Endothelial cell of umbilical vein (primary cell): ENCODE data around the gene BRPF1. TPM values are rescaled to one million over a fixed set of nuclear protein-coding genes. Genes with fewer than 3 reads are reported as not detected.

Experiments used
- BruUV-seq: library from RNA; stranded (reverse); fragments of 400-500 nt; replicated peaks from 2 replicates; lab custom pipeline; 2021; lab: Mats Ljungman, UMichigan
- CTCF ChIA-PET: fragments of 300-600, 350-600 bp; sonication (Branson Sonifier 250); formaldehyde crosslinking; loops from one replicate; lab custom pipeline; 2021; ENCODE audit warnings: antibody characterized with exemption, inconsistent platforms; lab: Charles Lee
- POLR2A ChIA-PET: fragments of 300-600, 350-600 bp; sonication (Branson Sonifier 250); formaldehyde crosslinking; loops from one replicate; lab custom pipeline; 2021; ENCODE audit warnings: antibody characterized with exemption, inconsistent platforms; lab: Charles Lee
- DNase-seq: peaks from one replicate; pipeline ENCODE4 v3.0.0-alpha.2; 2011; ENCODE audit warnings: low read depth, low spot score
- FAIRE-seq: peaks from 2 replicates; lab custom pipeline; 2011; peaks lifted over from hg19 to GRCh38; lab: Jason Lieb, UNC
- H2AFZ ChIP-seq: 2 replicates; pipeline ENCODE4 v1.6.0; 2012; ENCODE audit warnings: low read depth, low read length, control low read depth, inconsistent platforms
- H3K27ac ChIP-seq: 2 replicates; pipeline ENCODE4 v1.5.1; 2011; ENCODE audit warnings: low read depth, mild to moderate bottlenecking, control low read depth, low read length, moderate library complexity; ENCODE audit not compliant: insufficient read depth
- H3K27me3 ChIP-seq, 2 experiments: 2 replicates each; pipeline versions ENCODE4 v1.6.0 to v1.6.1; 2011; ENCODE audit warnings: low read length in 2 of 2, mixed read lengths in 1 of 2; ENCODE audit not compliant: control insufficient read depth in 2 of 2, insufficient read depth in 2 of 2
- H3K36me3 ChIP-seq, 2 experiments: 2 replicates in 1 of 2; 3 replicates in 1 of 2; pipeline ENCODE4 v1.5.1; 2011; ENCODE audit warnings: low read length in 2 of 2, mild to moderate bottlenecking in 1 of 2, moderate library complexity in 1 of 2; ENCODE audit not compliant: control insufficient read depth in 2 of 2, insufficient read depth in 2 of 2; ENCODE audit errors: extremely low read depth in 1 of 2
- H3K4me1 ChIP-seq: 3 replicates; pipeline ENCODE4 v1.5.1; 2011; ENCODE audit warnings: mild to moderate bottlenecking, low read length; ENCODE audit not compliant: control insufficient read depth, insufficient read depth; ENCODE audit errors: extremely low read depth
- H3K4me2 ChIP-seq: 2 replicates; pipeline ENCODE4 v1.6.1; 2011; ENCODE audit warnings: low read length, control low read depth, mixed read lengths; ENCODE audit not compliant: insufficient read depth
- H3K4me3 ChIP-seq, 3 experiments: fragments of 200-600 bp in 1 of 3; sonication (generic), shearing (Covaris generic) in 1 of 3; replicated peaks in 1 of 3; 2 replicates each; pipeline ENCODE4 v1.5.1; 2011 to 2016; ENCODE audit warnings: control low read depth in 3 of 3, low read length in 3 of 3, mild to moderate bottlenecking in 2 of 3, inconsistent platforms in 1 of 3, low read depth in 1 of 3, moderate library complexity in 1 of 3; ENCODE audit not compliant: insufficient read depth in 1 of 3
- H3K79me2 ChIP-seq: 2 replicates; pipeline ENCODE4 v1.6.0; 2012; ENCODE audit warnings: low read length, inconsistent platforms; ENCODE audit not compliant: control insufficient read depth, insufficient read depth
- H3K9ac ChIP-seq: replicated peaks from 2 replicates; pipeline ENCODE3; 2011; ENCODE audit warnings: low read length, control low read depth; ENCODE audit not compliant: insufficient read depth; ENCODE audit errors: extremely low read depth
- H3K9me1 ChIP-seq: replicated peaks from 3 replicates; pipeline ENCODE4 v1.6.0; 2011; ENCODE audit warnings: mild to moderate bottlenecking, low read length; ENCODE audit not compliant: control insufficient read depth, insufficient read depth; ENCODE audit errors: extremely low read depth
- H3K9me3 ChIP-seq: replicated peaks from 2 replicates; pipeline ENCODE4 v1.5.1; 2012; ENCODE audit warnings: low read length, inconsistent platforms; ENCODE audit not compliant: control insufficient read depth, insufficient read depth
- H4K20me1 ChIP-seq: replicated peaks from 2 replicates; pipeline ENCODE3; 2011; ENCODE audit warnings: mild to moderate bottlenecking, low read length; ENCODE audit not compliant: control insufficient read depth, insufficient read depth; ENCODE audit errors: extremely low read depth
- EZH2 ChIP-seq: IDR thresholded peaks from 2 replicates; pipeline ENCODE4 v1.6.1; 2012; ENCODE audit warnings: borderline replicate concordance, low read depth, mild to moderate bottlenecking, moderate library complexity, low read length, inconsistent platforms; ENCODE audit not compliant: severe bottlenecking
- FOS ChIP-seq: IDR thresholded peaks from 2 replicates; pipeline ENCODE4 v1.6.1; 2011; ENCODE audit warnings: mild to moderate bottlenecking, low read length, moderate library complexity, borderline replicate concordance; ENCODE audit not compliant: insufficient read depth
- JUN ChIP-seq: IDR thresholded peaks from 2 replicates; pipeline ENCODE4 v1.6.1; 2011; ENCODE audit warnings: borderline replicate concordance, low read depth; ENCODE audit not compliant: insufficient read length, insufficient read depth
- MYC ChIP-seq: IDR thresholded peaks from one replicate; pipeline ENCODE4 v1.6.1; 2011; ENCODE audit warnings: mild to moderate bottlenecking, low read depth, low read length
- POLR2A ChIP-seq: IDR thresholded peaks from 2 replicates; pipeline ENCODE4 v1.6.1; 2012; ENCODE audit warnings: low read depth, mild to moderate bottlenecking, control low read depth, low read length
- dilution Hi-C: fragments of 300-500 bp; cut with MboI; formaldehyde crosslinking; loops from one replicate; pipeline ENCODE4 v1.15.0; 2019; ENCODE audit warnings: low sequenced_read_pairs; ENCODE audit not compliant: extremely low pct_ligation_motif_present
- intact Hi-C: fragments of 100-400 bp; cut with micrococcal nuclease; formaldehyde crosslinking; loops from one replicate; pipeline ENCODE4 v1.10.0; 2022
- polyA plus RNA-seq, 4 experiments: library from polyadenylated mRNA; depleted of rRNA in 3 of 4; stranded (reverse) in 3 of 4; unstranded in 1 of 4; fragments of >200 nt; gene quantifications; 2 replicates each; pipeline versions ENCODE4 v1.2.1 to v1.2.3, GENCODE V29; 2011 to 2012; ENCODE audit warnings: missing spikeins in 1 of 4
- total RNA-seq: library from RNA; stranded (reverse); gene quantifications from 2 replicates; pipeline ENCODE4 v1.2.3, GENCODE V29; 2021
- TF ChIP-seq, protein P1 (sequence below), 2 donors: IDR thresholded peaks; 1 replicate in 1 of 2; 2 replicates in 1 of 2; pipeline ENCODE4 v1.5.1; 2011; ENCODE audit warnings: low read length in 2 of 2, mild to moderate bottlenecking in 2 of 2, moderate library complexity in 2 of 2, control low read depth in 1 of 2, inconsistent platforms in 1 of 2, low read depth in 1 of 2; ENCODE audit not compliant: insufficient read depth in 1 of 2; ENCODE audit errors: extremely low read depth in 1 of 2
- TF ChIP-seq, protein P2 (sequence below): IDR thresholded peaks from 2 replicates; pipeline ENCODE4 v1.6.1; 2011; ENCODE audit not compliant: insufficient read depth, insufficient read length

The BRPF1 gene
- total and polyA plus RNA-seq, 2 donors (not counting 3 experiments of a cell fraction or from before 2014, with no cell fraction given) = 12.5 to 26.2 TPM

DNA sequence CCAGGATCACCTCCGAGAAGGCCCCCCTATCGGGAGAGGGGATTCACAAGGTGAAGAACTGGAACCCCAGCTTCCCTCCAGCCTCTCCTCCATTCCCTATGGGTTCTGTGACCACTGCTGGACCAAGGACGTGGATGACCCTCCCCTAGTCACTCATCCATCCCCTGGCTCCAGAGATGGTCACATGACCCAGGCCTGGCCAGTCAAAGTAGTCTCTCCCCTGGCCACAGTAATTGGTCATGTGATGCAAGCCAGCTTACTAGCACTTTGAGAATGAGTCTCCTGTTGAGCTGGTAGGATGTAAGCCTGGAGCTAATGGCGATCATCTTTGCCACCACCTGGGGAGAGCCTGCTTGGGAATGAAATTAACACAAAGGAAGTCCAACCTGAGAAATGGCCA lies 34.3 kb downstream of the BRPF1 start:
- intact Hi-C loops = no loop called here
- DNase-seq (no peak), FAIRE-seq (no peak)
- H3K4me3 ChIP-seq = no peak overlapping the region
- BruUV-seq = no TSS peak
- H3K9me3 ChIP-seq = no peaks in the 10 kb centered on the region
- no peak overlapping the region for H3K4me2 ChIP-seq
- dilution Hi-C loops = no loop called here
- H3K79me2 ChIP-seq = peaks cover 6% of the 10 kb centered on the region
- no peaks in the 10 kb centered on the region for H3K27me3 ChIP-seq
- no peak overlapping the region for H2AFZ ChIP-seq
- H3K4me1 ChIP-seq = peaks cover 18% of the 10 kb centered on the region
- ChIA-PET CTCF (no interaction called here), POLR2A (no interaction called here)
- H3K9me1 ChIP-seq = no peaks in the 10 kb centered on the region
- TF ChIP-seq, protein P1, sequence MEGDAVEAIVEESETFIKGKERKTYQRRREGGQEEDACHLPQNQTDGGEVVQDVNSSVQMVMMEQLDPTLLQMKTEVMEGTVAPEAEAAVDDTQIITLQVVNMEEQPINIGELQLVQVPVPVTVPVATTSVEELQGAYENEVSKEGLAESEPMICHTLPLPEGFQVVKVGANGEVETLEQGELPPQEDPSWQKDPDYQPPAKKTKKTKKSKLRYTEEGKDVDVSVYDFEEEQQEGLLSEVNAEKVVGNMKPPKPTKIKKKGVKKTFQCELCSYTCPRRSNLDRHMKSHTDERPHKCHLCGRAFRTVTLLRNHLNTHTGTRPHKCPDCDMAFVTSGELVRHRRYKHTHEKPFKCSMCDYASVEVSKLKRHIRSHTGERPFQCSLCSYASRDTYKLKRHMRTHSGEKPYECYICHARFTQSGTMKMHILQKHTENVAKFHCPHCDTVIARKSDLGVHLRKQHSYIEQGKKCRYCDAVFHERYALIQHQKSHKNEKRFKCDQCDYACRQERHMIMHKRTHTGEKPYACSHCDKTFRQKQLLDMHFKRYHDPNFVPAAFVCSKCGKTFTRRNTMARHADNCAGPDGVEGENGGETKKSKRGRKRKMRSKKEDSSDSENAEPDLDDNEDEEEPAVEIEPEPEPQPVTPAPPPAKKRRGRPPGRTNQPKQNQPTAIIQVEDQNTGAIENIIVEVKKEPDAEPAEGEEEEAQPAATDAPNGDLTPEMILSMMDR (IDR thresholded peaks at IDR 0.05; ENCODE audit: extremely low read depth in 1 of 2, insufficient read depth in 1 of 2, low read depth in 1 of 2, low read length in 2 of 2) = no peak
- TF ChIP-seq MYC (no peak), POLR2A (no peak), FOS (no peak), EZH2 (no peak)
- TF ChIP-seq, protein P2, sequence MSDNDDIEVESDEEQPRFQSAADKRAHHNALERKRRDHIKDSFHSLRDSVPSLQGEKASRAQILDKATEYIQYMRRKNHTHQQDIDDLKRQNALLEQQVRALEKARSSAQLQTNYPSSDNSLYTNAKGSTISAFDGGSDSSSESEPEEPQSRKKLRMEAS = no peak
- peaks cover 0 to 5% of the 10 kb centered on the region in 2 experiments for H3K36me3 ChIP-seq
- no peak overlapping the region for H3K27ac ChIP-seq
- no peak overlapping the region for H3K9ac ChIP-seq
- no peaks in the 10 kb centered on the region for H4K20me1 ChIP-seq

DNA sequence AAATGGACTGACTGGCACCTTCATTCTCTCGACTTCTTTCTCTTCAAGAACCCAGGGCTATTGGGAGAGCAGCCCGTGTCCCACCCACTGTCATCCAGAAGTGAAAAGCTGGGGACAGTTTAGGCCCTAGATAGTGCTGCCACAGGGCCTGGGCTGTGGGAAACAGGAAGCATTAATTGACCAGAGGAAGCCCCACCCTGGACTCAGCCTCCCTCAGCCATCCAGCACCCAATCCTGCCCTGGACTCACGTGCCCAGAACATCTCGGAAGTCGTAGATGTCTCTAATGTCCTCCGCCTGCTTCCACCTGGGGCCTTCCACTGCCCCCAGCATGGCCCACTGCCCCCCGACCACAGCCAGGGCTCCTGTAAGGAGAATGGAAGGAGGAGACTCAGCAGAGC lies 35.9 kb downstream of the BRPF1 start:
- Histone ChIP-seq H3K79me2 (peaks cover 6% of the 10 kb centered on the region), H2AFZ (no peak overlapping the region), H3K4me1 (peaks cover 18% of the 10 kb centered on the region), H3K4me2 (no peak overlapping the region), H3K4me3 (no peak overlapping the region), H4K20me1 (no peaks in the 10 kb centered on the region), H3K36me3 (peaks cover 0 to 2% of the 10 kb centered on the region in 2 experiments), H3K27me3 (no peaks in the 10 kb centered on the region), H3K9me1 (no peaks in the 10 kb centered on the region), H3K9me3 (no peaks in the 10 kb centered on the region), H3K27ac (no peak overlapping the region), H3K9ac (no peak overlapping the region)
- FAIRE-seq = no peak
- ChIA-PET POLR2A (no interaction called here), CTCF (no interaction called here)
- BruUV-seq = no TSS peak
- no peak for TF ChIP-seq JUN
- DNase-seq = no peak
- intact Hi-C loops = no loop called here
- dilution Hi-C loops = no loop called here
